Tibial nerve (tissue), 3 donors: ENCODE data around the gene TMCC2.

Experiments
- CTCF ChIP-seq, 5 experiments: fragments of 200-600 bp in 3 of 5; fragments of 450-650 bp in 2 of 5; sonication (generic) in 3 of 5; IDR thresholded peaks; one replicate each; pipeline ENCODE4 v1.5.1; 2016 to 2019; ENCODE audit warnings: antibody characterized with exemption in 5 of 5, mild to moderate bottlenecking in 3 of 5, moderate library complexity in 2 of 5
- POLR2A ChIP-seq, 2 donors: fragments of 450-650 bp; IDR thresholded peaks; one replicate each; pipeline ENCODE4 v1.6.1; 2017; ENCODE audit warnings: antibody characterized with exemption in 2 of 2, mild to moderate bottlenecking in 2 of 2, moderate library complexity in 2 of 2

- TF ChIP-seq CTCF (IDR thresholded peaks at IDR 0.05) (no peak), POLR2A (IDR thresholded peaks at IDR 0.05) (no peak)
Measured at GRCh38 chr1:205271745-205272144, 44.0 kb downstream of the TMCC2 start.
